ENCODE measurements around the gene CYGB. TPM values are rescaled to one million over a fixed set of nuclear protein-coding genes. Genes with fewer than 3 reads are reported as not detected.

CYGB gene
- polyA plus RNA-seq, 1 of the 3 experiments (the other 2 are of a cell fraction) = 1.7 TPM

DNA sequence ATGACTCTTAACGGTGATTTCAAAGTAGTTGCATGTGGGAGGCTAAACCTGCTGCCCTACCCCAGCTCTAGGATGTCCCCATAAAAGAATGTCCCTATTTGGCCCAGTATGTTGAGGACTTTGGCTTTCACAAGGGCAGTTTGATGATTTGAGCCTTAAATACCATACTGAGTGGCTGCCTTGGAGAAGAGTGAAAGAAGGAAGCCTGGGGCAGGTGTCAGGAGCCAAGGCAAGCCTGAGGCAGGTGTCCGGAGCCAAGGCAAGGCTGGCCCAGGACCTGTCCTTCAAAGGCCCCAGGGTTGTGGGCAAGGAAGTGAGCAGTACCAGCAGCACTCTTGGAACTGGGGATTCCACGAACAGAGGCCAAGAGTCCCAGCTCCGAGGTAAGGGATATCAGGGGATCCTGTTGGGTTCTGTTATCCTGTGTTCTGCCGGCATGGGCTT lies 29.5 kb upstream of the CYGB start:
- H3K79me2 ChIP-seq (ENCODE audit: insufficient read depth) = peaks cover 9% of the 10 kb centered on the region; the same call in 1 of the 2 replicates
- peak; percentile 19 for DNase-seq
- TF ChIP-seq GABPA (IDR thresholded peaks at IDR 0.05; ENCODE audit: low read depth) (no peak), POLR2AphosphoS5 (IDR thresholded peaks at IDR 0.05; ENCODE audit: low read depth, low read length) (peak; percentile 13; the same call in 1 of the 2 replicates)
- no peaks in the 10 kb centered on the region for H3K9me2 ChIP-seq
- no peaks in the 10 kb centered on the region for H3K27me3 ChIP-seq (ENCODE audit: insufficient read depth)
- ChIA-PET CTCF (interaction anchor here (0.8 to 8.8 kb wide), 11 partner anchors 8 to 148 kb away, joined by 3 to 89 read pairs (median 3); no protein-coding TSS in a partner anchor), POLR2A (interaction anchor here (0.6 to 3.3 kb wide), 10 partner anchors 8 to 318 kb away, joined by 3 to 20 read pairs (median 3); partner anchors contain the start of gene ST6GALNAC2)
- no peak overlapping the region for H2AFZ ChIP-seq (ENCODE audit: low read depth)
- H3K4me1 ChIP-seq (ENCODE audit: control insufficient read depth in 1 of 2, insufficient read depth in 2 of 2, low read depth in 1 of 2, low read length in 1 of 2) = peaks cover 7 to 10% of the 10 kb centered on the region in 2 experiments; a peak in 3 of 4 replicates
- H3K4me2 ChIP-seq = no peak overlapping the region
- no peak overlapping the region for H3K9ac ChIP-seq
- H3F3A ChIP-seq (replicated peaks; ENCODE audit: insufficient read depth) = peaks cover 30% of the 10 kb centered on the region
- H3K4me3 ChIP-seq (ENCODE audit: low read depth in 2 of 2, low read length in 1 of 2) = no peak overlapping the region
- no peaks in the 10 kb centered on the region for H3K9me3 ChIP-seq
- WGBS (ENCODE audit: low lambda C conversion rate) = 83% methylated on average over 3 of the region's 5 CpGs
- H4K20me1 ChIP-seq (ENCODE audit: insufficient read depth) = peaks cover 36% of the 10 kb centered on the region
- H3K36me3 ChIP-seq (replicated peaks in 1 of 2; ENCODE audit: control insufficient read depth in 1 of 2, insufficient read depth in 2 of 2, low read length in 1 of 2) = peaks cover 16 to 25% of the 10 kb centered on the region in 2 experiments
- H3K27ac ChIP-seq (ENCODE audit: low read depth in 2 of 2, low read length in 1 of 2) = no peak overlapping the region

GRCh38 chr17:76566613-76566943 lies 29.1 kb upstream of the CYGB start:
- POLR2A ChIA-PET = interaction anchor here (0.6 to 3.3 kb wide), 8 partner anchors 8 to 115 kb away, joined by 3 to 20 read pairs (median 3); partner anchors contain the start of gene ST6GALNAC2
- H4K20me1 ChIP-seq (ENCODE audit: insufficient read depth) = peaks cover 41% of the 10 kb centered on the region
- no peak overlapping the region for H3K4me3 ChIP-seq (ENCODE audit: low read depth in 2 of 2, low read length in 1 of 2)
- H3K9me3 ChIP-seq = no peaks in the 10 kb centered on the region
- H2AFZ ChIP-seq (ENCODE audit: low read depth) = no peak overlapping the region
- H3K79me2 ChIP-seq (ENCODE audit: insufficient read depth) = peaks cover 13% of the 10 kb centered on the region; the same call in 1 of the 2 replicates
- 84% methylated on average over 3 of the region's 3 CpGs for WGBS (ENCODE audit: low lambda C conversion rate)
- H3K27ac ChIP-seq (ENCODE audit: low read depth in 2 of 2, low read length in 1 of 2) = no peak overlapping the region
- TF ChIP-seq TCF12 (IDR thresholded peaks at IDR 0.05) (no peak), CHD2 (IDR thresholded peaks at IDR 0.05; ENCODE audit: low read length, partially characterized antibody) (no peak), NFIC (IDR thresholded peaks at IDR 0.05; ENCODE audit: borderline replicate concordance) (no peak), ELF1 (IDR thresholded peaks at IDR 0.05) (no peak), JUND (IDR thresholded peaks at IDR 0.05) (no peak), SIN3A (IDR thresholded peaks at IDR 0.05; ENCODE audit: borderline replicate concordance, low read depth, low read length) (no peak), GATA2 (CRISPR knock-in tag; IDR thresholded peaks at IDR 0.05) (no peak), EZH2phosphoT487 (IDR thresholded peaks at IDR 0.05; ENCODE audit: borderline replicate concordance, low read depth) (no peak), YY1 (IDR thresholded peaks at IDR 0.05; ENCODE audit: low read depth) (no peak)
- TF ChIP-seq, protein P1, sequence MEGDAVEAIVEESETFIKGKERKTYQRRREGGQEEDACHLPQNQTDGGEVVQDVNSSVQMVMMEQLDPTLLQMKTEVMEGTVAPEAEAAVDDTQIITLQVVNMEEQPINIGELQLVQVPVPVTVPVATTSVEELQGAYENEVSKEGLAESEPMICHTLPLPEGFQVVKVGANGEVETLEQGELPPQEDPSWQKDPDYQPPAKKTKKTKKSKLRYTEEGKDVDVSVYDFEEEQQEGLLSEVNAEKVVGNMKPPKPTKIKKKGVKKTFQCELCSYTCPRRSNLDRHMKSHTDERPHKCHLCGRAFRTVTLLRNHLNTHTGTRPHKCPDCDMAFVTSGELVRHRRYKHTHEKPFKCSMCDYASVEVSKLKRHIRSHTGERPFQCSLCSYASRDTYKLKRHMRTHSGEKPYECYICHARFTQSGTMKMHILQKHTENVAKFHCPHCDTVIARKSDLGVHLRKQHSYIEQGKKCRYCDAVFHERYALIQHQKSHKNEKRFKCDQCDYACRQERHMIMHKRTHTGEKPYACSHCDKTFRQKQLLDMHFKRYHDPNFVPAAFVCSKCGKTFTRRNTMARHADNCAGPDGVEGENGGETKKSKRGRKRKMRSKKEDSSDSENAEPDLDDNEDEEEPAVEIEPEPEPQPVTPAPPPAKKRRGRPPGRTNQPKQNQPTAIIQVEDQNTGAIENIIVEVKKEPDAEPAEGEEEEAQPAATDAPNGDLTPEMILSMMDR (IDR thresholded peaks at IDR 0.05) = no peak
- TF ChIP-seq, protein P2, sequence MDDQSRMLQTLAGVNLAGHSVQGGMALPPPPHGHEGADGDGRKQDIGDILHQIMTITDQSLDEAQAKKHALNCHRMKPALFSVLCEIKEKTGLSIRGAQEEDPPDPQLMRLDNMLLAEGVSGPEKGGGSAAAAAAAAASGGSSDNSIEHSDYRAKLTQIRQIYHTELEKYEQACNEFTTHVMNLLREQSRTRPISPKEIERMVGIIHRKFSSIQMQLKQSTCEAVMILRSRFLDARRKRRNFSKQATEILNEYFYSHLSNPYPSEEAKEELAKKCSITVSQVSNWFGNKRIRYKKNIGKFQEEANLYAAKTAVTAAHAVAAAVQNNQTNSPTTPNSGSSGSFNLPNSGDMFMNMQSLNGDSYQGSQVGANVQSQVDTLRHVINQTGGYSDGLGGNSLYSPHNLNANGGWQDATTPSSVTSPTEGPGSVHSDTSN (IDR thresholded peaks at IDR 0.05) = no peak
- no peaks in the 10 kb centered on the region for H3K27me3 ChIP-seq (ENCODE audit: insufficient read depth)
- no peak for DNase-seq
- H3K4me2 ChIP-seq = no peak overlapping the region
- H3K9me2 ChIP-seq = no peaks in the 10 kb centered on the region
- peaks cover 35% of the 10 kb centered on the region for H3F3A ChIP-seq (replicated peaks; ENCODE audit: insufficient read depth)
- H3K9ac ChIP-seq = no peak overlapping the region
- peaks cover 12 to 15% of the 10 kb centered on the region in 2 experiments for H3K4me1 ChIP-seq (ENCODE audit: control insufficient read depth in 1 of 2, insufficient read depth in 2 of 2, low read depth in 1 of 2, low read length in 1 of 2)
- CTCF ChIA-PET = interaction anchor here (0.9 to 8.8 kb wide), 8 partner anchors 7 to 115 kb away, joined by 3 to 89 read pairs (median 12); no protein-coding TSS in a partner anchor
- H3K36me3 ChIP-seq (replicated peaks in 1 of 2; ENCODE audit: control insufficient read depth in 1 of 2, insufficient read depth in 2 of 2, low read length in 1 of 2) = peaks cover 16 to 29% of the 10 kb centered on the region in 2 experiments

Measured in SK-N-SH (cell line).